D721Med (cell line): ENCODE data around the gene EIF4H.

Source experiments
- DNase-seq: peaks from one replicate; pipeline ENCODE4 v3.0.0; 2011; ENCODE audit warnings: low spot score; ENCODE audit not compliant: insufficient read length
- FAIRE-seq: peaks from 2 replicates; lab custom pipeline; 2011; peaks lifted over from hg19 to GRCh38; lab: Jason Lieb, UNC
- CTCF ChIP-seq: IDR thresholded peaks from 2 replicates; pipeline ENCODE4 v1.5.1; 2012; ENCODE audit warnings: mild to moderate bottlenecking, control low read depth; ENCODE audit not compliant: insufficient read depth; ENCODE audit errors: missing control alignments

Gene EIF4H

DNA sequence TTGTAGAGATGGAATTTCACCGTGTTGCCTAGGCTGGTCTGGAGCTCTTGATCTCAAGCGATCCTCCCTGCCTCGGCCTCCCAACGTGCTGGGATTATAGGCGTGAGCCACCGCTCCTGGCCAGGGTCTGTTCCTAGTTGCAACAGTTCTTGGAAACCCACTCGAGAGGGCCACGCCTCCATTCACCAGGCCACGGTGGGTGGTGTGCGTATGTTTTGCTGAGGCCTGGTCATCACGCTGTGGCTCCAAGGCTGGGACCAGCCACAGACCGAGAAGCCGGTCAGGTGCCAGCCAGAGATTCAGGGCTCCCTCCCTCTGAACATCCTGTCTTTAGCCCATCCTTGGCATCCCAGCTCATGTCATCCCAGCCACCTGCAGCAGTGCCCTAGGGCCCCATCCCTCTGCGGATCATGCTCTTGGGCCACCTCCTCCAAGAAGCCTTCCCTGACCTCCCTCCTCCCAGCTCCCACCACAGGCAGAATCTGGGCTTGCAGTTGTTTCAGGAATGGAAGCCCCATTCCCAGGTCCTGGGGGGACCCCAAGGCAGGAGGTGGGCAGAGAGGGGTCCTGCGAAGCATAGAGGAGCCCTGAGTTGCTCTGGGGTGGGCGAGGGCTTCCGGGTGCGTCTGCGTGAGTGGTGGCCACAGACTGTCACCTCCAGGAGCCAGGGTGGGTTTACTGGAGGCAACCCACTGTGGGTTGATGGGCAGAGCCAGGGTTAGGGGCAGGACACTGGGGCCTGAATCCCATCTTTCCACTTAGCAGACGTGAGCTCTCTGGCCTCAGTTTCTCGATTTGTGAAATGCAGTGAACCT is 40.9 kb downstream of the EIF4H start:
- DNase-seq = no peak
- FAIRE-seq = no peak
- TF ChIP-seq CTCF = no peak

GRCh38 chr7:74215921-74216320 is 41.8 kb downstream of the EIF4H start:
- no peak for TF ChIP-seq CTCF
- DNase-seq (no peak), FAIRE-seq (no peak)

- TF ChIP-seq CTCF = no peak
- DNase-seq = no peak
- FAIRE-seq = no peak
Observed at GRCh38 chr7:74216361-74216761, 42.2 kb downstream of the EIF4H start.

- no peak for TF ChIP-seq CTCF
- no peak for FAIRE-seq
- DNase-seq = no peak
Observed at GRCh38 chr7:74217455-74218342, 43.5 kb downstream of the EIF4H start.

- DNase-seq (no peak), FAIRE-seq (no peak)
- no peak for TF ChIP-seq CTCF
Observed at GRCh38 chr7:74218343-74218698, 44.2 kb downstream of the EIF4H start.

DNA sequence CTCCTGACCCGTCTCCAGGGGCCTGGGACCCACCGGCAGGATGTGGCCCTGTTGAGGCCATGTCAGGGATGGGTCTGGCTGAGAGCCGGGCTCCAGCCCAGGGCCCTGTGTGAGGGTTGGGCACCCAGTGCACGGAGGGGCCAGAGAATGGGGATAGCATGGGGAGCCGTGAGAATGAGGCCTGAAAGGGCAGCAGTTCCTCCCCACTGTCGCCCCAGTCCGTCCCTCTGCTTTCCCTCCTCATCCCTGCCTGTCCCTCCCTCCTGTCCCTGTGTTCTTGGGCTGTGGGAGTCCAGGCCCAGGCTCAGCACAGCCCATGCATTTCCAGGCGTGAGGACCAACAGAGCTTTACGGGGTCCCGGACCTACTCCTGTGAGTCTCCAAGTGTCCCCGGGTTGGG is 45.3 kb downstream of the EIF4H start:
- FAIRE-seq = no peak
- TF ChIP-seq CTCF = no peak
- DNase-seq = no peak

GRCh38 chr7:74220229-74220628 is 46.1 kb downstream of the EIF4H start:
- FAIRE-seq (no peak), DNase-seq (no peak)
- no peak for TF ChIP-seq CTCF
